Measurements from ENCODE around the gene SUV39H1. TPM values are rescaled to one million over a fixed set of nuclear protein-coding genes. Genes with fewer than 3 reads are reported as not detected.

Gene SUV39H1
- total and polyA plus RNA-seq, 2 of the 8 experiments (the other 6 are each of a cell fraction or from before 2014, with no cell fraction given): 14.8 to 27.8 TPM

GRCh38 chrX:48684134-48684533 is 12.4 kb upstream of the SUV39H1 start:
- H2BK12ac ChIP-seq (ENCODE audit: low read depth, low read length): no peak overlapping the region
- H3K9ac ChIP-seq (replicated peaks in 1 of 4; ENCODE audit: extremely low read depth in 1 of 4, low read depth in 3 of 4, low read length in 3 of 4): no peak overlapping the region
- no peak overlapping the region for H2AFZ ChIP-seq (ENCODE audit: low read length)
- CTCF ChIA-PET (ENCODE audit: partially characterized antibody): no interaction called here
- no peaks in the 10 kb centered on the region for H3K79me2 ChIP-seq (ENCODE audit: control insufficient read depth in 1 of 2, insufficient read depth in 2 of 2, low read length in 2 of 2)
- H3K4ac ChIP-seq (replicated peaks; ENCODE audit: insufficient read length, low read depth, low read length): no peak overlapping the region
- no peak overlapping the region for H3K14ac ChIP-seq (ENCODE audit: insufficient read length)
- no peak overlapping the region for H3K18ac ChIP-seq (ENCODE audit: extremely low read depth, low read length)
- no peak overlapping the region for H2BK20ac ChIP-seq (ENCODE audit: low read length)
- H3K4me2 ChIP-seq (ENCODE audit: insufficient read depth in 1 of 2, low read depth in 2 of 2, low read length in 2 of 2): no peak overlapping the region
- H2BK120ac ChIP-seq (replicated peaks; ENCODE audit: low read depth, low read length): no peak overlapping the region
- no peaks in the 10 kb centered on the region; the same call in 1 of the 2 replicates for H3K23me2 ChIP-seq (ENCODE audit: low read depth, low read length)
- no peak overlapping the region for H3K27ac ChIP-seq (ENCODE audit: low read depth, low read length)
- H3K36me3 ChIP-seq (ENCODE audit: control insufficient read depth in 2 of 4, insufficient read depth in 4 of 4, low read length in 3 of 4): no peaks in the 10 kb centered on the region
- no peak overlapping the region for H3K56ac ChIP-seq (replicated peaks; ENCODE audit: insufficient read length, low read depth, low read length)
- no peak overlapping the region for H4K91ac ChIP-seq (replicated peaks; ENCODE audit: insufficient read length, low read length)
- 92% methylated on average over 4 of the region's 7 CpGs; no CpG with 5 or more reads in 1 of the 2 experiments for WGBS, 2 experiments (ENCODE audit: extremely low coverage in 1 of 2, insufficient coverage in 1 of 2, insufficient read length in 1 of 2, insufficient replicate concordance in 2 of 2, low coverage in 1 of 2, low lambda C conversion rate in 2 of 2, missing lambda C conversion rate in 1 of 2)
- DNase-seq (ENCODE audit: low read depth in 1 of 2, low spot score in 2 of 2) (no peak), FAIRE-seq (no peak)
- no peaks in the 10 kb centered on the region for H4K20me1 ChIP-seq (replicated peaks in 1 of 2; ENCODE audit: control insufficient read depth in 1 of 2, insufficient read depth in 2 of 2, low read length in 2 of 2)
- H4K5ac ChIP-seq (ENCODE audit: insufficient read length, low read depth, low read length): no peak overlapping the region
- no peak overlapping the region for H2BK5ac ChIP-seq (ENCODE audit: low read depth, low read length)
- no peaks in the 10 kb centered on the region for H3K79me1 ChIP-seq (ENCODE audit: low read depth, low read length)
- no peaks in the 10 kb centered on the region for H3K27me3 ChIP-seq (replicated peaks in 1 of 4; ENCODE audit: control insufficient read depth in 3 of 4, extremely low read depth in 1 of 4, insufficient read depth in 3 of 4, low read length in 3 of 4)
- H3K23ac ChIP-seq (ENCODE audit: insufficient read length): no peak overlapping the region
- no peaks in the 10 kb centered on the region for H3K9me3 ChIP-seq (ENCODE audit: insufficient read depth in 2 of 2, low read depth in 1 of 2, low read length in 1 of 2)
- no peak overlapping the region for H2BK15ac ChIP-seq (ENCODE audit: low read length)
- H4K8ac ChIP-seq (ENCODE audit: extremely low read depth, insufficient read depth, low read length): no peak overlapping the region
- no peak overlapping the region for H3K4me3 ChIP-seq (ENCODE audit: extremely low read depth in 1 of 4, insufficient read depth in 2 of 4, low read depth in 3 of 4, low read length in 4 of 4)
- H3K4me1 ChIP-seq (replicated peaks in 1 of 4; ENCODE audit: control insufficient read depth in 3 of 4, insufficient read depth in 4 of 4, low read length in 3 of 4): 0 out of 7 replicates have a peak, but pooled peaks cover 0 to 1% (median 0%) of the 10 kb centered on the region in 4 experiments
- POLR2A ChIA-PET (ENCODE audit: partially characterized antibody): interaction anchor here (0.9 kb wide), 1 partner anchor 25 kb away, joined by 3 read pairs; no protein-coding TSS in a partner anchor
- no peak overlapping the region for H2AK5ac ChIP-seq (ENCODE audit: low read depth, low read length)
- no peak for TF ChIP-seq ATF2 (IDR thresholded peaks at IDR 0.05; ENCODE audit: low read length)
- no peak for TF ChIP-seq NANOG (IDR thresholded peaks at IDR 0.05; ENCODE audit: insufficient read depth, low read depth, low read length, poor library complexity, severe bottlenecking)
- TF ChIP-seq FOSL1 (IDR thresholded peaks at IDR 0.05; ENCODE audit: insufficient read depth, low read depth, low read length): no peak
- no peak for TF ChIP-seq CEBPB (IDR thresholded peaks at IDR 0.05; ENCODE audit: low read depth, low read length)
- TF ChIP-seq SUZ12 (IDR thresholded peaks at IDR 0.05; ENCODE audit: low read length): no peak
- no peak for TF ChIP-seq YY1 (IDR thresholded peaks at IDR 0.05; ENCODE audit: low read depth, low read length)
- no peak for TF ChIP-seq CHD1 (IDR thresholded peaks at IDR 0.05; ENCODE audit: low read depth, low read length)
- TF ChIP-seq SP1 (IDR thresholded peaks at IDR 0.05; ENCODE audit: low read depth, low read length): no peak
- TF ChIP-seq MAX (IDR thresholded peaks at IDR 0.05): no peak
- TF ChIP-seq MAFK (IDR thresholded peaks at IDR 0.05; ENCODE audit: low read depth, low read length): no peak
